A673 (cell line): ENCODE data around the gene CERS6. TPM values are rescaled to one million over a fixed set of nuclear protein-coding genes. Genes with fewer than 3 reads are reported as not detected.

Experiments
- BruUV-seq: library from RNA; stranded (reverse); fragments of 400-500 nt; replicated peaks from 2 replicates; lab custom pipeline; 2021; lab: Mats Ljungman, UMichigan
- CTCF ChIA-PET: fragments of 300-600 bp; sonication (Branson Sonifier 250); formaldehyde crosslinking; loops from one replicate; lab custom pipeline; 2022; ENCODE audit warnings: antibody characterized with exemption; lab: Charles Lee
- POLR2A ChIA-PET: fragments of 300-600 bp; sonication (Branson Sonifier 250); formaldehyde crosslinking; loops from one replicate; lab custom pipeline; 2022; ENCODE audit warnings: antibody characterized with exemption; ENCODE audit not compliant: low non-redundant PET; lab: Charles Lee
- DNase-seq: peaks from one replicate; pipeline ENCODE4 v3.0.0-alpha.2; 2015; ENCODE audit warnings: low spot score
- H3K27ac ChIP-seq: fragments of 200-600 bp; sonication (generic); 2 replicates; pipeline ENCODE4 v1.5.1; 2016; ENCODE audit warnings: mixed run types, low read depth, mild to moderate bottlenecking, mixed read lengths, antibody characterized with exemption, low read length; ENCODE audit not compliant: poor library complexity, severe bottlenecking
- H3K27me3 ChIP-seq: fragments of 200-600 bp; sonication (generic); replicated peaks from 2 replicates; pipeline ENCODE4 v1.6.1; 2017; ENCODE audit warnings: mixed run types, low read depth, mild to moderate bottlenecking, mixed read lengths, antibody characterized with exemption, low read length; ENCODE audit not compliant: insufficient read depth, poor library complexity
- H3K36me3 ChIP-seq: fragments of 200-600 bp; sonication (generic); 2 replicates; pipeline ENCODE4 v1.6.1; 2016; ENCODE audit warnings: mixed run types, mild to moderate bottlenecking, mixed read lengths, antibody characterized with exemption, low read length; ENCODE audit not compliant: insufficient read depth, poor library complexity, severe bottlenecking
- H3K4me1 ChIP-seq: fragments of 200-600 bp; sonication (generic); 2 replicates; pipeline ENCODE4 v1.6.1; 2017; ENCODE audit warnings: mixed run types, mild to moderate bottlenecking, mixed read lengths, antibody characterized with exemption, low read length; ENCODE audit not compliant: insufficient read depth, poor library complexity, severe bottlenecking
- H3K4me3 ChIP-seq: fragments of 200-600 bp; sonication (generic); 2 replicates; pipeline ENCODE4 v1.5.1; 2016; ENCODE audit warnings: low read depth, mixed run types, mild to moderate bottlenecking, mixed read lengths, low read length; ENCODE audit not compliant: poor library complexity, severe bottlenecking
- H3K9me3 ChIP-seq: fragments of 200-600 bp; sonication (generic); 2 replicates; pipeline ENCODE4 v1.6.1; 2016; ENCODE audit warnings: mixed run types, low read depth, mild to moderate bottlenecking, mixed read lengths, antibody characterized with exemption, low read length; ENCODE audit not compliant: poor library complexity, severe bottlenecking
- CTCF ChIP-seq: fragments of 300-800, 200-600 bp; sonication (generic); conservative IDR thresholded peaks from 2 replicates; pipeline ENCODE4 v1.5.1; 2017; ENCODE audit warnings: low read depth, mild to moderate bottlenecking, antibody characterized with exemption, low read length, moderate library complexity, mixed read lengths
- EZH2 ChIP-seq: fragments of 200-600 bp; sonication (generic); IDR thresholded peaks from 2 replicates; pipeline ENCODE4 v1.6.1; 2017; ENCODE audit warnings: borderline replicate concordance, low read depth, mild to moderate bottlenecking, mixed read lengths, antibody characterized with exemption, low read length; ENCODE audit not compliant: poor library complexity, severe bottlenecking
- intact Hi-C: fragments of 100-400 bp; cut with micrococcal nuclease; formaldehyde crosslinking; loops from one replicate; pipeline ENCODE4 v1.10.0; 2022; ENCODE audit not compliant: unreplicated experiment
- total RNA-seq: library from RNA; stranded (reverse); gene quantifications from 2 replicates; pipeline ENCODE4 v1.2.3, GENCODE V29; 2021

CERS6 gene
- total RNA-seq, 1 experiment from 2014 or later: 12.4 TPM

- TF ChIP-seq CTCF: no peak
- POLR2A ChIA-PET: no interaction called here
- CTCF ChIA-PET: no interaction called here
- no peak overlapping the region for H3K27ac ChIP-seq
- BruUV-seq: no TSS peak
- no peaks in the 10 kb centered on the region for H3K36me3 ChIP-seq
- no peaks in the 10 kb centered on the region for H3K27me3 ChIP-seq
- no peak overlapping the region for H3K4me3 ChIP-seq
- H3K9me3 ChIP-seq: no peaks in the 10 kb centered on the region
- no peaks in the 10 kb centered on the region for H3K4me1 ChIP-seq
- DNase-seq: no peak
- intact Hi-C loops: no loop called here
Observed at GRCh38 chr2:168480825-168481585, 24.9 kb downstream of the CERS6 start.

GRCh38 chr2:168482269-168482668, 26.2 kb downstream of the CERS6 start:
- no TSS peak for BruUV-seq
- POLR2A ChIA-PET: no interaction called here

GRCh38 chr2:168482952-168483831, 27.1 kb downstream of the CERS6 start:
- no TSS peak for BruUV-seq
- no peak overlapping the region for H3K4me3 ChIP-seq
- POLR2A ChIA-PET: no interaction called here
- H3K27me3 ChIP-seq: no peaks in the 10 kb centered on the region
- no peaks in the 10 kb centered on the region for H3K4me1 ChIP-seq
- no peak for TF ChIP-seq EZH2
- TF ChIP-seq CTCF: no peak
- no peaks in the 10 kb centered on the region for H3K36me3 ChIP-seq
- DNase-seq: no peak
- no peak overlapping the region for H3K27ac ChIP-seq
- H3K9me3 ChIP-seq: no peaks in the 10 kb centered on the region
- CTCF ChIA-PET: no interaction called here
- intact Hi-C loops: no loop called here

More at GRCh38 chr2:168482269-168482668, 26.2 kb downstream of the CERS6 start:
- no peak overlapping the region for H3K27ac ChIP-seq
- H3K4me3 ChIP-seq: no peak overlapping the region
- intact Hi-C loops: no loop called here
- H3K27me3 ChIP-seq: no peaks in the 10 kb centered on the region
- no peaks in the 10 kb centered on the region for H3K36me3 ChIP-seq
- no peaks in the 10 kb centered on the region for H3K9me3 ChIP-seq
- CTCF ChIA-PET: no interaction called here
- H3K4me1 ChIP-seq: no peaks in the 10 kb centered on the region
- TF ChIP-seq CTCF: no peak
- no peak for TF ChIP-seq EZH2
- no peak for DNase-seq
